CD4-positive, alpha-beta T cell treated with Interferon alpha-2 for 1 hour (primary cell): Measurements from ENCODE around the gene PSMG1.
A peak's percentile ranks its signal among the peaks of the same experiment; 100 is the strongest.
"Not testable (repeated sequence)": the region's sequence is repeated elsewhere in the genome, so short reads cannot be mapped to it uniquely, and the experiment has no call there.

Experiments used
- DNase-seq, 2 donors: peaks; one replicate each; pipeline ENCODE4 v3.0.0-alpha.2; 2020 to 2022

The PSMG1 gene, protein sequence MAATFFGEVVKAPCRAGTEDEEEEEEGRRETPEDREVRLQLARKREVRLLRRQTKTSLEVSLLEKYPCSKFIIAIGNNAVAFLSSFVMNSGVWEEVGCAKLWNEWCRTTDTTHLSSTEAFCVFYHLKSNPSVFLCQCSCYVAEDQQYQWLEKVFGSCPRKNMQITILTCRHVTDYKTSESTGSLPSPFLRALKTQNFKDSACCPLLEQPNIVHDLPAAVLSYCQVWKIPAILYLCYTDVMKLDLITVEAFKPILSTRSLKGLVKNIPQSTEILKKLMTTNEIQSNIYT

GRCh38 chr21:39183272-39184049 lies at the start of gene PSMG1:
TSS of gene PSMG1 (minus strand) at chr21:39183451. CDS start at chr21:39183385, 66 bp downstream.
- peak; percentile 93 to 95 for DNase-seq

DNA sequence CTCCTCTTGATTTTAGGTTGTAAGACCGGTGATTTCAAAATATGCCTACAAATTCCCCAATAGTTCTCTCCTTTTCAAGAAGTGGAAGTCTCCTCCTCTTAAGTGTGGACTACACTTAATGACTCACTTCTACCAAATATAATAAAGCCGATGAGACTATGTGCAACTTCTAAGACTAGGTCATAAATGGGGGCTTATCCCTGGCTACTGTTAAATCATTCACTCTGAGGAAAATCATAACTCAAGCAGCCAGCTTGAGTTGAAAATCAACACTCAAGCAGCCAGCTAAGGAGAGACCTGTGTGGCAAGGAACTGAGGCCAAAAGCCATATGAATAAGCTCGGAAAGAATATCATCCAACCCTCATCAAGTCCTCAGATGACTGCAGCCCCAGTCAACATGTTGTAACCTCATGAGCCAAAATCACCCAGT lies 49.6 kb upstream of the PSMG1 start:
- no peak for DNase-seq

- no peak for DNase-seq
Observed at GRCh38 chr21:39224930-39225329, 41.7 kb upstream of the PSMG1 start.

- no peak for DNase-seq
Observed at GRCh38 chr21:39221997-39222486, 38.8 kb upstream of the PSMG1 start.

GRCh38 chr21:39221282-39221996 lies 38.2 kb upstream of the PSMG1 start:
- no peak for DNase-seq

- not testable (repeated sequence) for DNase-seq
Observed at GRCh38 chr21:39220875-39221274, 37.6 kb upstream of the PSMG1 start.

- no peak for DNase-seq
Observed at GRCh38 chr21:39220150-39220549, 36.9 kb upstream of the PSMG1 start.

DNA sequence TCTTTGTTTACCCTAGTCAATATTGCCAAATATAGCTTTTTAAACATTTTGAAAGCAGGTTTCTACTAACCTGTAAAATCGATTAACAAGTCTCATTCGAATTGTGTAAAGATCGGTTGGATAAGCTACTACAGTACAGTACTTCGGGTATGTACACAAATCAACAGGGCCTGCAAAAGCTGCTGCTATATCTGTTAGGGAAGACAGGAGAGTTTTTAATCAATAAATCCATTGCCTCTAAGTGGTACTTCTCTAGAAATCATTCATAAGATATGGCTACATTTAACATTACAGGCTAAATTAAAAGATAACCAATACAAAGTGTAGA lies 34.8 kb upstream of the PSMG1 start:
- no peak for DNase-seq

DNA sequence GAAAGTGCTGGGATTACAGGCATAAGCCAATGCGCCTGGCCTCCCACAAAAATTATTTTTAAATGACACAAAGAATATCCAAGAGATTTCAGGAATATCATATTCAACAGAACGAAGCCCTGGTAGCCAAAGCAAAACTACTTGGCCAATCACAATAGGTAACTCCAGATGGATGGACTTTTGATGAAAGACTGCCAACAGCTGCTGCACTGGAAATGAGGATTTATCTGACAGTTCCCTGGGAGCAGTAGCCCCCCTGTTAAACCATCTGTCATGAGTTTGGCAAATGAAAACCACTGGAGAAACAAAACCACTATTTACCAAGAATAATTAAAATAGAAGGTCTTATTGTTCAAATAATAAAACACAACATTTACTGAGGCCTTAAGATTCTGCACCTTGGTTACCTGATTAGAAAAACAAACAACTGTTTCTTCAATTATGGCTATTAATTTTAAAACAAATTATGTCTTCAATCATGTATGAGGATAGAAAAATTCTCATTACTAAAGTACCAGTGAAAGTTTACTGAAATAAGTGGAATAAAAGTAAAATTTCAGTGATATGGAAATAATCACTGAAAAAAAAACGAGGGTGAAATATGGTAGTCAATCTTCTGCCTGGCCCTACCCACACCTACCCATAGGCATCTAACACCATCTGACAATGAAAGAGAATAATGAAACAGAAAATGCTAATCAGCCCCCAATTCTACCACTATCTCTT lies 34.3 kb upstream of the PSMG1 start:
- DNase-seq = no peak

DNA sequence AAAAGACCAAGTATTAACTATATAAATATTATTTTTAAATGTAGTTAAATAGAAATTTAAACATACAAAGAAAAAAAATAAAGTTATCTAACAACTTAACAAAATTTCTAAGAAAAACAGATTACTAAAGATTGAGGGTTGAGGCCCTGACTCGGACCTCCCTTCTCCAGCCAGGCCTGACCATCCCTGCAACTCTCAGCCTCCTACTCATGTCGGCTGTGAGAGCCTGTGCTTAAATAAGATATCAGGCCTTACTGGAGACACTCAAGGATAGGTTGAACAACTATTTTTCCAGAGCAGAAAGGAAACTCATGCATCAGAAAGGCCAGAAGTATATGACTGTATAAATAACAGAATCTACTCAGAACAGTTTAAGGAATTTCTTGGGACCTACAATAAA lies 33.0 kb upstream of the PSMG1 start:
- no peak for DNase-seq

DNA sequence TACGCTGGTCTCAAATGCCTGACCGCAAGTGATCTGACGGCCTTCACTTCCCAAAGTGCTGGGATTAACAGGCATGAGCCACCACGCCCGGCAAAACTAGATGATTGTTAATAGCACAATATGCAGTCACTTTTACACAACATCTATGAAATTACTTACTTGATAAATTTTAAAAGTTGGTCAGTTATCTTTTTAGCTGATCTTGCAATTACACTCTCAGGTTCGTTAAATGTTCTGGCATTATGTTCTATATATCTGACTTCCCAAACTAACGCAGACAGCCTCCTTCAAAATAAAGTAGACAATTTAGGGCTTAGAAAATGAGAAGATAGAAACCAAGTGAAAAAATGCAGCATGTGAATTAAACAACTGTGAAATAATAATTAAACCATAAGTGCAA lies 31.8 kb upstream of the PSMG1 start:
- DNase-seq = no peak

- DNase-seq = no peak
Observed at GRCh38 chr21:39209334-39209688, 26.1 kb upstream of the PSMG1 start.

DNA sequence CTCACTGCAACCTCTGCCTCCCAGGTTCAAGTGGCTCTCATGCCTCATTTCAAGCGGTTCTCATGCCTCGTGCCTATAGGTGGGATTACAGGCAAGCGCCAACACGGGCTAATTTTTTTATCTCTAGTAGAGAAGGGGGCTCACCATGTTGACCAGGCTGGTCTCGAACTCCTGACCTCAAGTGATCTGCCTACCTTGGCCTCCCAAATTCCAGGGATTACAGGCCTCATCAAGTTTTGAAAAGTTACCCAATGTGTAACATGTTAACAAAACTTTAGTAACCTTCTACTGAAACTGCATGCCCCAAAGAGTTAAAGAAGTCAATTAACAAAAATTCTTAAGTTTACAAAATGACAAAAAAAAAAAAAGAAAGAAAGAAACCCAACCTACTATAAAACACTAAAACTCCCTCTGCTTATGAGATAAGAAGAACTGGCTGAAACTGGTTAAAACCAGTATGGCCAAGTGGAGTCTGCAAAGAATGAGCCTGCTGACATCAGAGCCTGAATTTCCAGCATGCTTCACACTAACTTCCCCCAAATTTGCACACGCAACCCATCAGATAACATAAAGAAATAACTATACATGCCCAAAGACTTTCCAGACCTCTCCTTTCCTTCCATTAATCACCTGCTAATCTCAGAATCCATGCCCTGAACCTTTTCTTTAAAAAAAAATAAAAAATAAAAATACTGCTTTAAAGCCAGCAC lies 25.5 kb upstream of the PSMG1 start:
- no peak for DNase-seq

DNA sequence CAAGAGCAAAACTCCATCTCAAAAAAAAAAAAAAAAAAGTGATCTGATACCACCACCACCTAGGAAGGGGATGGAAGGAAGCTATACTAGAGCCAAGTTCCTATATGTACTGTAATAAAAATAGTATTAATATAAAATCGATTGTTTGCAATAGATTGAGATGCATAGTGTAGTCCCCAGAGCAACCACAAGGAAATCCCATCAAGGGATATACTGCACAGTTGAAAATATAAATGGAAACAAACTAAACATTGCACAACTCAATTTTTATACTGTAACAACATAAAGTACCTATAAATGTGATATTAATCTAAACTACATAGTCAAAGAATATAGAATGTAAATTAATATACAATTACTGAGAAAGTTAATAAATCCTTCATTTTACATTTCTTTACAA lies 20.9 kb upstream of the PSMG1 start:
- no peak for DNase-seq

DNA sequence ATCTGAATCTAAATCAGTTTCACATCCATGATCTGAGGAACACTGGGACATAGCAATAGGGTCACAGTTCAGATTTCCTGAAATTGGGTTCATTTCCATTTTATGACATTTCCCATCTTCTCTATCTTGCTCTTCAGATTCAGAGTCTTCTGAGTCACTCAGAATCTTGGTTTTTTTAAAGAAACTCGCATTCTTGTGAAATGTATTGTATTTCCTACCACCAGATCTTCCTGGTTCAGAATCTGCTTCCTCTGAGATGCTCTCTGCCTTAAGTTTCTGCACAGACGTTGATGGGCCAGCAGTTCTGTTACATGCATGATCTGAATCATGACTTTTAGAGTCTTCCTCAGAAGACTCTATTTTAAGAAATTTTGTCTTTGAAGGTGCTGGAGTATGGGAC lies 15.5 kb upstream of the PSMG1 start:
- DNase-seq = no peak

GRCh38 chr21:39197448-39198233 lies 14.4 kb upstream of the PSMG1 start:
- no peak for DNase-seq

DNA sequence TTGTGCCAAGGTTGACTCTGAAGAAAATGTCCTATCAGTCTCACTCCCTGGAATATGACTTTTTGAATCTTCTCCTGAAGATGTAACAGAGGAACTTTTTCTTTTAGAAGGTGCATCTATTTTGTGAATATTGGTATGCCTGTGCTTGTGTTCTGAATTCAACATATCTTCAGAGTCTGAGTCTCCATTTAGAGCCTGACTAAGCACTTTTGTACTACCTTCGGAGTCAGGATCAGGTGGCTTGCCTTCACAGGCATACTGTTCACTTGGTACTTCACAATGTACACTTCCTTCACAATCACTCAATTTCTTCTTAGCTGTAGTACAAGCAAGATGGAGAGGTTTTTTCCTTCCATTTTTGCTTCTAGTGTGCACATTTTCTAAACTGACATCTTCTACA lies 13.6 kb upstream of the PSMG1 start:
- DNase-seq = no peak

DNA sequence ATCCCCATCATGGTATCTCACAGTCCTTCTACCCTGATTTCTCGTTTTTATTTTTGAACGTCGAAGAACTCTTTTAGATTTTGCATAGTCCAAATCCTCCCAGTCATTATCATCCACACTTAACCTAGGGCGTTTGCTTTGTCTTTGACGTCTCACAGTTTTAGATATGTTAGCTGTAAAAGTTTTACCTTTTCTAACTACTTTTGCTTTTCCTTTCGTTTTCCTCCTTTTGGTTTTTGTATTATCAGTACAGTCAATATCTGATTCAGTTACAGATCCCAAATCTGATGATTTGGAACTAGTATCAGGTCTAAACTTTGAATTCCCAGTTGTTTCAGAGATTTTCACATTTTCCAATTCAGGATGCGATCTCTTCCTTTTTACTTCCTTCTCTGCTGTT lies 13.1 kb upstream of the PSMG1 start:
- DNase-seq = no peak

DNA sequence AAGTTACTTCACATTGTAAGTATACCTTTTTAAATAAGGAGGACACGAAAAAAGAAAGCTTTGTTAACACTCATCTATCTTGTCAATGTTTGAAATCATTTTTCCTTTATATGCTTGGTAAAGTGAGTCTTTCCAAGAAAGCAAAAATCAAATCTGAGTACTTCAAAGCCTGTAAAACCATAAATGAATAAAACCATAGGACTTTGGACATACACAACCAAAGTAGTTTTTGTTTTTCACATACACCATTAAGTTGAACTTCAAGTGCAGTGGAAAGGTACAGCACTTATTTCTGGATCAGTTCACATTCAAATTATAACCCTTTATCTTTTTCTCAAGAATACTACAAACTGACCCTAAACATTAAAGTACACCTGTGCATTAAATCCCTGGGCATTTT lies 10.1 kb upstream of the PSMG1 start:
- no peak for DNase-seq

GRCh38 chr21:39189857-39190604 lies 6.8 kb upstream of the PSMG1 start:
- no peak for DNase-seq
